ENCODE results near the gene MXD1.

The MXD1 gene

GRCh38 chr2:69960821-69961220 is 45.9 kb downstream of the MXD1 start:
- Histone ChIP-seq H2BK12ac (ENCODE audit: low read length) (no peak overlapping the region), H2BK5ac (ENCODE audit: low read length) (no peak overlapping the region), H3K4me2 (ENCODE audit: insufficient read depth, low read length, poor library complexity, severe bottlenecking) (no peak overlapping the region), H4K91ac (ENCODE audit: low read depth, low read length, poor library complexity) (no peak overlapping the region), H3K14ac (ENCODE audit: low read length) (no peak overlapping the region), H2BK120ac (ENCODE audit: low read depth, low read length) (no peak overlapping the region), H3K27ac (replicated peaks; ENCODE audit: low read length) (no peak overlapping the region), H4K8ac (ENCODE audit: low read depth, low read length) (no peak overlapping the region), H3K23ac (ENCODE audit: low read depth, low read length, poor library complexity) (no peak overlapping the region), H3K4ac (ENCODE audit: low read length) (peak overlapping the region; percentile 37), H3K36me3 (replicated peaks in 1 of 2; ENCODE audit: control insufficient read depth in 2 of 2, insufficient read depth in 2 of 2, low read length in 2 of 2) (no peaks in the 10 kb centered on the region), H3K4me3 (ENCODE audit: low read length in 2 of 2) (no peak overlapping the region), H2AK5ac (ENCODE audit: low read depth, low read length) (peak overlapping the region; percentile 69), H3K18ac (ENCODE audit: low read length) (peak overlapping the region; percentile 3), H3K9ac (ENCODE audit: low read depth, low read length, poor library complexity) (no peak overlapping the region), H3K4me1 (ENCODE audit: control insufficient read depth in 2 of 2, insufficient read depth in 1 of 2, low read depth in 1 of 2, low read length in 2 of 2) (peaks cover 4 to 8% of the 10 kb centered on the region in 2 donors), H3K27me3 (ENCODE audit: control insufficient read depth in 3 of 3, insufficient read depth in 3 of 3, low read depth in 1 of 3, low read length in 3 of 3) (no peaks in the 10 kb centered on the region), H2AFZ (ENCODE audit: low read length) (no peak overlapping the region), H2BK15ac (ENCODE audit: low read length) (peak overlapping the region; percentile 51), H3K79me1 (ENCODE audit: low read depth, low read length) (no peaks in the 10 kb centered on the region), H3K9me3 (replicated peaks in 1 of 2; ENCODE audit: control insufficient read depth in 2 of 2, insufficient read depth in 1 of 2, low read depth in 1 of 2, low read length in 2 of 2) (peaks cover 0 to 2% of the 10 kb centered on the region in 2 donors)
- no CpG with 5 or more reads among the region's 6 CpGs for WGBS, 2 donors (ENCODE audit: extremely low coverage in 2 of 2, insufficient read length in 2 of 2, insufficient replicate concordance in 1 of 2)
- DNase-seq (ENCODE audit: low spot score): no peak

GRCh38 chr2:69961496-69961895 is 46.6 kb downstream of the MXD1 start, which contains the start of gene ASPRV1:
ASPRV1 (minus strand) TSS chr2:69961631; CDS start chr2:69961436, 195 bp downstream.
- no CpG with 5 or more reads among the region's 14 CpGs for WGBS, 2 donors (ENCODE audit: extremely low coverage in 2 of 2, insufficient read length in 2 of 2, insufficient replicate concordance in 1 of 2)
- Histone ChIP-seq H3K4me3 (ENCODE audit: low read length in 2 of 2) (no peak within 1 kb of the TSS), H3K23ac (ENCODE audit: low read depth, low read length, poor library complexity) (no peak within 1 kb of the TSS), H3K9ac (ENCODE audit: low read depth, low read length, poor library complexity) (no peak within 1 kb of the TSS), H3K27ac (replicated peaks; ENCODE audit: low read length) (no peak within 1 kb of the TSS), H3K79me1 (ENCODE audit: low read depth, low read length) (no peaks in the 10 kb centered on the region), H2BK12ac (ENCODE audit: low read length) (no peak within 1 kb of the TSS), H2AFZ (ENCODE audit: low read length) (no peak within 1 kb of the TSS), H2BK5ac (ENCODE audit: low read length) (no peak within 1 kb of the TSS), H2AK5ac (ENCODE audit: low read depth, low read length) (peak within 1 kb of the TSS; percentile 69), H3K14ac (ENCODE audit: low read length) (no peak within 1 kb of the TSS), H2BK120ac (ENCODE audit: low read depth, low read length) (no peak within 1 kb of the TSS), H3K36me3 (replicated peaks in 1 of 2; ENCODE audit: control insufficient read depth in 2 of 2, insufficient read depth in 2 of 2, low read length in 2 of 2) (no peaks in the 10 kb centered on the region), H4K8ac (ENCODE audit: low read depth, low read length) (peak within 1 kb of the TSS; percentile 93), H3K9me3 (replicated peaks in 1 of 2; ENCODE audit: control insufficient read depth in 2 of 2, insufficient read depth in 1 of 2, low read depth in 1 of 2, low read length in 2 of 2) (peaks cover 0 to 2% of the 10 kb centered on the region in 2 donors), H3K4ac (ENCODE audit: low read length) (peak within 1 kb of the TSS; percentile 37), H4K91ac (ENCODE audit: low read depth, low read length, poor library complexity) (no peak within 1 kb of the TSS), H3K18ac (ENCODE audit: low read length) (peak within 1 kb of the TSS; percentile 15), H3K27me3 (ENCODE audit: control insufficient read depth in 3 of 3, insufficient read depth in 3 of 3, low read depth in 1 of 3, low read length in 3 of 3) (peaks cover 0 to 2% (median 0%) of the 10 kb centered on the region in 3 experiments), H3K4me2 (ENCODE audit: insufficient read depth, low read length, poor library complexity, severe bottlenecking) (no peak within 1 kb of the TSS), H2BK15ac (ENCODE audit: low read length) (peak within 1 kb of the TSS; percentile 51), H3K4me1 (ENCODE audit: control insufficient read depth in 2 of 2, insufficient read depth in 1 of 2, low read depth in 1 of 2, low read length in 2 of 2) (peaks cover 4 to 8% of the 10 kb centered on the region in 2 donors)
- DNase-seq (ENCODE audit: low spot score): no peak

- Histone ChIP-seq H3K4me3 (ENCODE audit: low read length in 2 of 2) (no peak overlapping the region), H3K27ac (replicated peaks; ENCODE audit: low read length) (no peak overlapping the region), H3K4me1 (ENCODE audit: control insufficient read depth in 2 of 2, insufficient read depth in 1 of 2, low read depth in 1 of 2, low read length in 2 of 2) (peaks cover 4 to 8% of the 10 kb centered on the region in 2 donors), H3K23ac (ENCODE audit: low read depth, low read length, poor library complexity) (no peak overlapping the region), H3K14ac (ENCODE audit: low read length) (peak overlapping the region; percentile 5), H4K91ac (ENCODE audit: low read depth, low read length, poor library complexity) (no peak overlapping the region), H3K4ac (ENCODE audit: low read length) (no peak overlapping the region), H3K9me3 (replicated peaks in 1 of 2; ENCODE audit: control insufficient read depth in 2 of 2, insufficient read depth in 1 of 2, low read depth in 1 of 2, low read length in 2 of 2) (peaks cover 0 to 2% of the 10 kb centered on the region in 2 donors), H2AFZ (ENCODE audit: low read length) (no peak overlapping the region), H2BK120ac (ENCODE audit: low read depth, low read length) (no peak overlapping the region), H3K9ac (ENCODE audit: low read depth, low read length, poor library complexity) (no peak overlapping the region), H2BK5ac (ENCODE audit: low read length) (no peak overlapping the region), H2BK15ac (ENCODE audit: low read length) (no peak overlapping the region), H3K18ac (ENCODE audit: low read length) (no peak overlapping the region), H4K8ac (ENCODE audit: low read depth, low read length) (no peak overlapping the region), H2BK12ac (ENCODE audit: low read length) (no peak overlapping the region), H3K36me3 (replicated peaks in 1 of 2; ENCODE audit: control insufficient read depth in 2 of 2, insufficient read depth in 2 of 2, low read length in 2 of 2) (no peaks in the 10 kb centered on the region), H3K27me3 (ENCODE audit: control insufficient read depth in 3 of 3, insufficient read depth in 3 of 3, low read depth in 1 of 3, low read length in 3 of 3) (peaks cover 0 to 2% (median 0%) of the 10 kb centered on the region in 3 experiments), H3K79me1 (ENCODE audit: low read depth, low read length) (no peaks in the 10 kb centered on the region), H2AK5ac (ENCODE audit: low read depth, low read length) (no peak overlapping the region), H3K4me2 (ENCODE audit: insufficient read depth, low read length, poor library complexity, severe bottlenecking) (no peak overlapping the region)
- DNase-seq (ENCODE audit: low spot score): no peak
- no CpG with 5 or more reads among the region's 8 CpGs for WGBS, 2 donors (ENCODE audit: extremely low coverage in 2 of 2, insufficient read length in 2 of 2, insufficient replicate concordance in 1 of 2)
Measured at GRCh38 chr2:69962986-69963730, 48.2 kb downstream of the MXD1 start.

- H3K18ac ChIP-seq (ENCODE audit: low read length): no peak overlapping the region
- H3K4ac ChIP-seq (ENCODE audit: low read length): no peak overlapping the region
- no peak overlapping the region for H2BK15ac ChIP-seq (ENCODE audit: low read length)
- no peak overlapping the region for H3K4me2 ChIP-seq (ENCODE audit: insufficient read depth, low read length, poor library complexity, severe bottlenecking)
- peak overlapping the region; percentile 40 for H2AK5ac ChIP-seq (ENCODE audit: low read depth, low read length)
- no peak overlapping the region for H2BK120ac ChIP-seq (ENCODE audit: low read depth, low read length)
- H3K9ac ChIP-seq (ENCODE audit: low read depth, low read length, poor library complexity): no peak overlapping the region
- H3K4me1 ChIP-seq (ENCODE audit: control insufficient read depth in 2 of 2, insufficient read depth in 1 of 2, low read depth in 1 of 2, low read length in 2 of 2): peaks cover 4 to 8% of the 10 kb centered on the region in 2 donors
- H2BK5ac ChIP-seq (ENCODE audit: low read length): no peak overlapping the region
- no peak for DNase-seq (ENCODE audit: low spot score)
- no peak overlapping the region for H3K27ac ChIP-seq (replicated peaks; ENCODE audit: low read length)
- no peak overlapping the region for H4K8ac ChIP-seq (ENCODE audit: low read depth, low read length)
- no peaks in the 10 kb centered on the region for H3K79me1 ChIP-seq (ENCODE audit: low read depth, low read length)
- no peak overlapping the region for H3K4me3 ChIP-seq (ENCODE audit: low read length in 2 of 2)
- peaks cover 0 to 2% (median 0%) of the 10 kb centered on the region in 3 experiments for H3K27me3 ChIP-seq (ENCODE audit: control insufficient read depth in 3 of 3, insufficient read depth in 3 of 3, low read depth in 1 of 3, low read length in 3 of 3)
- peaks cover 0 to 2% of the 10 kb centered on the region in 2 donors for H3K9me3 ChIP-seq (replicated peaks in 1 of 2; ENCODE audit: control insufficient read depth in 2 of 2, insufficient read depth in 1 of 2, low read depth in 1 of 2, low read length in 2 of 2)
- no peak overlapping the region for H3K23ac ChIP-seq (ENCODE audit: low read depth, low read length, poor library complexity)
- H4K91ac ChIP-seq (ENCODE audit: low read depth, low read length, poor library complexity): no peak overlapping the region
- H3K14ac ChIP-seq (ENCODE audit: low read length): no peak overlapping the region
- no peak overlapping the region for H2AFZ ChIP-seq (ENCODE audit: low read length)
- H2BK12ac ChIP-seq (ENCODE audit: low read length): no peak overlapping the region
- no peaks in the 10 kb centered on the region for H3K36me3 ChIP-seq (replicated peaks in 1 of 2; ENCODE audit: control insufficient read depth in 2 of 2, insufficient read depth in 2 of 2, low read length in 2 of 2)
- no CpG with 5 or more reads among the region's 7 CpGs for WGBS, 2 donors (ENCODE audit: extremely low coverage in 2 of 2, insufficient read length in 2 of 2, insufficient replicate concordance in 1 of 2)
Measured at GRCh38 chr2:69964353-69964841, 49.5 kb downstream of the MXD1 start.

Measured in neuronal stem cell (in vitro differentiated cells).